NCI-H1436 treated with DMSO at 0.1 percent for 48 hours (cell line): Measurements from ENCODE around the gene FAR2.
"Not testable (repeated sequence)": the region's sequence is repeated elsewhere in the genome, so short reads cannot be mapped to it uniquely, and the experiment has no call there.

Experiments used
- DNase-seq: peaks from one replicate; lab custom pipeline; 2025; lab: John Stamatoyannopoulos, UW

Gene FAR2

DNA sequence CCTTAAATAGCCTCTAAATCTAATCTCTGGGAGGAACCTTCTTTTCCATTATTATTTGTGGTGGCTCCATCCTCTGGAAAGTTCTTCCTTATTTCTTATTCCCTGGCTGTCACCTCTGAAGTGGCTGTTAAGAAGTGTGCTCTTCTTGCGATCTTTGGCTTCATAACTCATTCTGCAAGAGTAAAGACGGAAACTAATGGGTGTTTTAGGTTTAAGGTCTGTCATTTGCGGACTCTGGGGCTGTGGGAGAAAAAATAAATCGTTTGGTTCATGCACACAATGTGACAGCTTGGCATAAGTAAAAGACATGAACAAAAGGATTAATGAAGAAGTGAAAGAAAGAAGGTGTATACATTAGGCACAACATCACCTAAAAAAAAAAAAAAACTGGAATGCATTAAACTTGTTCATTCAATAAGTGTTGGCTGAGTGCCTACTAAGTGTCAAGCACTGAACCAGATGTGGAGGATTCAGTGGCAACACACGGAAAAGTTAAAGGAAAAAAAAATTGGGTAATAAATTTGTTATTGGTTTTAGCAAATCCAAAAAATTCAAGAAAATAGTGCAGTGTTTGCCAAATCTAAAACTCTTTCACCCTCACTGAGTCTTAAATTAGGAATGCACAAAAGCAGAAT, 132.4 kb downstream of the FAR2 start:
- DNase-seq: no peak

DNA sequence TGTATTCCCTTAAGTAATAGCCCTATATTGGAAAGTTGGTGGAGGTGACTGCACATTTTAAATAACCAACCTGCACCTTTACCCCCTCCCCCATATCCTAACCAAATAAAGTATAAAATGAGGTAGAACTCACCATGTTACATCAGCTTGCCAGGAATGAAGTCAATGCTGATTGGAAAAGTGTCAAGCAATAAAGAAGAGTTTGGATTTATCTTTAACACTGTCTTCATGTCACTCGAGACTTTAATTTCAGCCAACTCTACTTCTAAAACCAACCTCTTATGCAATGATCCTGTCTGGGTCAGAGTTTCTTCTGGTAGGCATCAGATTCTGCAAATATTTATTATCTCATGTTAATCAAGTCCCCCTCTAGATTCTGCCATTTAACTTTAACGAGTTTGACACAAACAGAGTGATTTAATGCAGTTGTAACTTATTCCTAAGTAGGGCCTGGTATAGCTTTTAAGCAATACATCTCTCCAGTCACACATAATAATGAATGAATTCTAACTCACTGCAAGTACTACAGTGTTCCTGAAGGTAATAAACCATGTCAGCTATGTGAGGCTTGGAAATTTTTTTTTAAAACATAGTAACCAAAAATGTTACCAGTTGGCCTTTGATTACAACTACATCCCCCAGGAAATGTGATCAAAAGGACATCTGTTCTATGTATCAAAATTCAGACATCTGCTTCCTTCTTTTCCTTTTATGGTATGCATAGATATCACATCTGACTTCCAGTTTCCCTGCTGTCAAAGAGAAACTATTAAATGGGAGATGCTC, 133.1 kb downstream of the FAR2 start:
- DNase-seq: no peak

DNA sequence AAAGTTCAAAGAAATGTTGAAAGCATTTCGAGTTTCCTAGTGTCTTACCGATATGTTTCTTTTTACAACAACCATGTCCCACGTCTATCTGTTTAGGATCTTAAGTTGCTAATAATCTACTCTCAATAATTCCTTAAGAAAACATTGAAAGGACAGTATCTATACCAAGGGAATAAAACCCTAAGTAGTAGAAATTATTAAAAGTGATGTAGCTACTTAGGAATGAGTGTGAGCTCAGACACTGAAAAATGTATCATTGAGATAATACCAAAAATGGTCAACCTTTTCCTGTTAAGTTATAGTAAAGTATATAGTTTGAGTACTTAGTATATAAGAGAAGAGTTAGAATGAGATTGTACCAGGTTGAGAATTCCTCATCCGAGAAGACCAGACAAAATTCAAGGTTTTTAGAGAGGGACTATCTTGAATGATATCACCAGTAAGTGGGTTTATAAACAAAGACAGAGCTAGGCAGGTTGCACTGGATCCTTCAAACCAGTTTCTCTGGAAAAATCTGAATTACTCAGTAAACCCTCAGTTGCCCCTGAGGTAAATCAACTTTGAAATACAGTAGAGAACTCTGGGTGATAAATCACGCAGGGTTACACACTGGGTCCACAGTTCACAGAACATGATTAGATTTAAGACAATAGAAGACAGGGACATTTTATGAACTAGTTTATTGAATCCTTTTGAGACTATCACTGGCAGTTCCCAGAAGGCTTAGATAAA, 135.1 kb downstream of the FAR2 start:
- no peak for DNase-seq

DNA sequence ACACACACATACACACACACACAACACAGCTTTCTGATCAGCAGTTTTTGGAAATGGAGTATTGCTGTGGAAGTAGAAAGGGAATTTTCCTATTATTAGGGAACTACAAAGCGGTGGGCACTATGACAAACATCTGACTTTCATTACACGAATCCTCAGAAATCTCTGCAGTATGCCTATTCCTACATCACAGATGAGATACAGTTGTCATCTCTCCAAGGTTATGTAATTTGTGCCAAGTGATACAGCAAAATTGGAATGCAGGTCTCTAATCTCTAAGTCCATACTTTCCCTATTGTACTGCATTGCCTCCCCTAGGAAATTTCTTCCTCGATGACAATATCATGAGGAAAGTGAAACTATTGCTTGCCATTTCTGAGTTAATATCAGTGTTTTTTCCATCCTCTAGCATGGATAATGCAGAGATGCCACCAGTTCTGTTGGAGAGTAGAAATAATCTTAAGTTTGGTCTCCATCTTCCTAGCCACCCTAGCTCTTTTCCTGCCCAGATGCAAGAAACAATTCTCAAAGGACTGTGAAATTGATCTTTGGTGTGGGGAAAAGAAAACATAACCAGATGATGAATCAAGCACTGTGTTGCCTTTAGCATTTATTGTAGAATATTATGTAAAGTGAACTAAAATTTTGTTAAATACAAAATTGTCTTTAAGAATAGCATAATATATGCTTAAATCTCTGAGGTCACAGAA, 137.2 kb downstream of the FAR2 start:
- DNase-seq: no peak

DNA sequence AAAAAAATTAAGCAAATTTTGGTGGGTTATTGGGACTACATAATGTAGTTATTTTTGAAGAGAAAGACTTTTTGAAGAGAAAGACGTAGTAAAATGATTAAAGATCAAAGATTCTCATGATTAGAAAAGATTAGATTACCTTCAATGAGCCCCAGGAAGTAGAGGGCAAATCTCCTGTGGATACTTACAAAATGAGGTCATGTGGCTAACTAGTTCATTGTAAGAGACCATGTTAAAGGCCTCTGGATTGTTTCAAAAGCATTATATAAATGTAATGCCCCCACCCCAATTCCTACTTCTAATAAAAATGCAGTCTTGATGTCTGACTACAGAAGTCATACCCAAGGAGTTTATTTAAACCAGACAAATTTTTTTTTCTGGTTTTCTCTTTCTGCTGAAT, 138.5 kb downstream of the FAR2 start:
- no peak for DNase-seq

DNA sequence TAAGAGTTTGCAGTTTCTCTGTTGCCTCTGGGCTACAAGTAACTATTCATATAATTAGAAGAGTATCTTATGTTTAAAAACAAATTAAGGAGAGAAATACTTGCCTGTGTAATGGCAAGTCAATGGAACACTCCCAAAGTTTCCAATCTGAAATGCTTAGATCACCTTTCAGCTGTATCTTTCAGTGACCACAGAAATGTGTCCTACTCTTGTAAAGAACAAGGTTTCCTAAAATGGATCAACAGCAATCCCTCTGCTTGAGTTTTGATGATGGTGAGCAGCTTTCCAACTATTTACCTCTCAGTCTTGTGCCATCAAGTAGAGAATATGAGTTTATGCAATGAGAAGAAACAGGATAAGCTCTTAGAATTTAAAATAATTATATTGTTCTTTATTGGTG, 139.0 kb downstream of the FAR2 start:
- no peak for DNase-seq

DNA sequence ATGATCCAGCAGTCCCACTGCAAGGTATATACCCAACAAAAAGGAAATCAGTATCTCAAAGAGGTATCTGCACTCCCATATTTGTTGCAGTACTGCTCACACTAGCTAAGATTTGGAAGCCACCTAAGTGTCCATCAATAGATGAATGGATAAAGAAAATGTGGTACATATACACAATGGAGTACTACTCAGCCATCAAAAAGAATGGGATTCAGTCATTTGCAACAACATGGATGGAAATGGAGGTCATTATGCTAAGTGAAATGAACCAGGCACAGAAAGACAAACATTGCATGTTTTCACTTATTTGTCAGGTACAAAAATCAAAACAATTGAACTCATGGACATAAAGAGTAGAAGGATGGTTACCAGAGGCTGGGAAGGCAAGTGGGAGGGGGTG, 141.4 kb downstream of the FAR2 start:
- not testable (repeated sequence) for DNase-seq

DNA sequence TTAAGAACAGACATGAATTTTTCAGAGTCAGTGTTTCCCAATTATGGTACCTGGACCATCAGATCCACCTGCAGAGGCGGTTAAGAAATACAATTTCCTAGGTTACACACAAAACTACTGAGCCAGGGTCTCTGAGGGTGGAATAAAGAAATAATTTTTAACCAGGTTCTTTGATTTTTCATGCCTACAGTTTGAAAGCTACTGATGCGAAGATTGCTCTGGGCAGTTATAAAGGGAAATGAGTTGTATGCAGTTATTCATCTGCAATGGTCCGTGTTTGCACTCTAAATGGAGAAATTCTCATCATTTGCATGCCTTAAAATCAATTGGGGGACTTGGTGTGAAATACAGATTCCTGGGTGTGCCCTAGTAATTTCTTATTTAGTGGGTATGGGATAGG, 142.1 kb downstream of the FAR2 start:
- DNase-seq: no peak

DNA sequence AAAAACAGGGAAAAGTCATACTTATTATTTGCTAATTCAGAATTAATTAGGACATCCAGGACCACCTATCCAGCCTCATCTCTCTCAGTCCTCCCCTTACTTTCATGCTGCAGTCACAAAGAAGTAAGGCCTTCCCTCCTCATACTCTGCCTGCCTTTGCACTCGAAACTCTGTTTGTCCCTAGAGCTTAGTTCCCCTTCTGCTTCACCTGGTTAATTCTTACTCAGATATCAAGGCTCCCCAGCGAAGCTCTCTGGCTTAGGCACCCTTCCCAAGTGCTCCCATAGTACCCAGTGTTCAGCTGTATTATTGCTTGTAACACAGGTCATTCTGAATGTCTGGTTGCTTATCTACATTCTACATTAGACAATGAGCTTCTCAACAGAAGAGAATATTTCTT, 150.6 kb downstream of the FAR2 start:
- DNase-seq: no peak

DNA sequence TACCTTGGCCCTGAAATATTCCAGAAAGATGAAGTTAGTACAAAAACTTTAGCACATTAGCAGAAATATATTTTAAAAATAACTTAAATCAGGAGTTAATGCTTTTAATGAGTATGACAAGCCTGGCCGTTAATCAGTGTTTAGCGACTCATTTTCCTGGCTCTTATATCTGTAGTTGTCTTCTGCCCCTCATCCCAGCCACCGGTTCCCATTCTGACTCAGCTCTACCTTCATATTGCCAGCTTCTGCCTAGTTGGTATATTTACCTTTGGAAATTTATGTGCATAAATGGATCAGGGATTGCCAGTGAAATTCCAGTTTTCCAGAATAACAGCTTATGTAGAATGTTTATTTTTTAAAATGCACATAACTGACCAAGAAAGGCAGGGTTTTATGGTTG, 152.0 kb downstream of the FAR2 start:
- DNase-seq: no peak

DNA sequence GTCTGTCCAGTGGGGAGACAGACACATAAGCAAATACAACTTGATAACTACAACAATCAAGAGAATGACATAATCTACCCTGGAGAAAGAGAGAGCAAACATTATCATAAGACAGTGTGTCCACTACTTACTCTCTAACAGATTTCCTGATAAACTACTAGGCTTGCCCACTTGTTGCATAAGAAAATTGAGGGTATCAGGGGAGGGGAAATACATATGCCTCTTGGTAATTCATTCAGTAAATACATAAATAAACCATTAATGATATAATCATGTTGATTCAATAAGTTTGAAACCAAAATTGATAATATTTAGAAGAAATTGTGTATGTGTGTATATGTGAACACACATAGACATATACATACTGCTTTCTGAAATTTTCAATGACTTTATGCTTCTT, 155.3 kb downstream of the FAR2 start:
- no peak for DNase-seq

DNA sequence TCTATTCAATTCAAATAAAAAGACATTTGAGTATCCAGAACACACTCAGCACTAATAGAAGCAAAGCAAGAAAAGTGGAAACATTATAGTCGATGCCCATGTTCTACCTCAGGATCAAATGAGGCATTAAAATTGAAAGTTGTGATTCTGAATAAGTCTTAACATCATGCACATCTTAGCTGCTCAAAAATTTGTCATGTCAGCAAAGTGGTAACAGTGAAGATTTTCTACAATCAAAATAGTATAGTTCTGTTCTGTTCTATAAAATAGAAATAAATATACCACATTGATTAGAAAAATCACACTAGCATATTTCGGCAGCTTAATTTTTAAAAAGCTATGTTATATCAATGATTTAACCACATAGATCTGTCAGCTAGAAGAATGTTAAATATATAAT, 157.2 kb downstream of the FAR2 start:
- no peak for DNase-seq

DNA sequence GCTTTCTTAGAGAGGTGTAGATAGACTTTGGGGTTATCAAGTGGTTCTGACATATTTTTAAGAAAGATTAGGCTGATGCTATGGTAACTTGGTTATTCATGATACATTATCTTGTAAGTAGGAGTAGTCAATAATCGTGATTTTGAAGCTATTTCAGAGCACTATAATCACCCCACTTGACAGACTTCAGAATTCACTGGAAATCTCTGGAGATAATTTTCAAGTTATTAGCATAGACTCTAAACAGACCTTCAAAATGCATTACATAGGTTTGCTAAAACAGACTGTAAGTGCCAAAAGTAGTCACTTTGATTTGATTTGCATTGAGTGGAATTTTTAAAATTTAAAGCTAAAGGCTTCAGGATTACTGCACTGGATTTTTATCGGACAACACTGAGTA, 157.6 kb downstream of the FAR2 start:
- no peak for DNase-seq

DNA sequence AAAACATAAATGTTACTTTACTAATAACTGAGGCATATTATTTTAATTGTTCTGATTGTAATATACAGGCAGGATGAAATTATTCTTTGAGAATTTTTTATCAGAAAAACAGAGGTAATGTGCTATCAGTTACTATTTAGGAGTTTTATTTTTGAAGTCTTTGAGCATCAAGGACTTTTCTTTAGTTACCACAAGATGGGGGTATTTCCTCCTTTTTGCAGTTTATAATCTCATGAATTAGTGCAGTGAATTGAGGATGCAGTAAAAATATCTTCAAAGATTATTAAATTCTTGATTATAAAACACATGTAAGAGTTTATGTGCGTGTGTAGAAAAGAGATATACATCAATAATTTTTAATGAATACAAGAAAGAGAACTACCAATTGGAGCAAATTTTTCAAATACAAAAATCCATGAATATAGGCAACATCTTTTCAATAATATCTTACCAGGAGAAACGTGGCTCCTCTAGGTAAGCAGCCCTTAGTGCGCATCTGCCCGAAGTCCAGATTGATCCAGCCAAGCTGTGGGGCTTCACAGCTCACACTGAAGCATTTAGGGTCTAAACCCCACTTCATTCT, 160.3 kb downstream of the FAR2 start:
- DNase-seq: no peak

DNA sequence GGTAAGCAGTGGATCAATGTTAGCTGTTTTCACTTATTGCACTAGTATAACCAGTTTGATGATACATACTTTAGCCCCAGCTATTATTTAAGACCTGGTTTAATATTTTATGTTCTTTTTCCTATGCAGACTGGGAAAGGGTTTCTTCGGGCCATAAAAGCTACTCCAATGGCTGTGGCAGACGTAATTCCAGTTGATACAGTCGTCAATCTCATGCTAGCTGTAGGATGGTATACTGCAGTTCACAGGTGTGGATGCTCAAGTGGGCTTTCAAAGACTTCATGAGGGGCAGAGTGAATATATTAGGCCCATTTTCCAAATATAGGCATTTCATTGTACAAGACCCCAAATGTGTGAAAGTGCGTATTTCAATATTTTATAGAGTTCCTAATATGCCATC, 161.8 kb downstream of the FAR2 start:
- no peak for DNase-seq

DNA sequence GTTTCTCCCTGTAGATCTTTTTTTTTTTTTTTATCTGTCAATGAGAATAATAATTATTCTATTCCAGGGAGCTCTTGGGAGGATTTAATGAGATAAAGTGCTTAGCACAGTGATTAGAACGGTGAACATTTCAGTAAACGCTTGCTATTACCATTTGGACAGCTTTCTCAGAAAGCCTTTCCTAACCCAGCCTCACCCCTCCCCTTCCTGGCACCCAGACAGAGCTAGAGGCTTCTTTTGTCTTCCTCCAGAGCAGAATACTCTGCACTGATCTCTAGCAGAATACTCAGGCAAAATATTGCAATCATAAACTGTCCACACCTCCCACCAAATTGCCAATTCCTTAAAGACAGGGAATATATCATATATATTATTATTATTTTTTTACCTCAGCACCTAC, 165.3 kb downstream of the FAR2 start:
- no peak for DNase-seq

DNA sequence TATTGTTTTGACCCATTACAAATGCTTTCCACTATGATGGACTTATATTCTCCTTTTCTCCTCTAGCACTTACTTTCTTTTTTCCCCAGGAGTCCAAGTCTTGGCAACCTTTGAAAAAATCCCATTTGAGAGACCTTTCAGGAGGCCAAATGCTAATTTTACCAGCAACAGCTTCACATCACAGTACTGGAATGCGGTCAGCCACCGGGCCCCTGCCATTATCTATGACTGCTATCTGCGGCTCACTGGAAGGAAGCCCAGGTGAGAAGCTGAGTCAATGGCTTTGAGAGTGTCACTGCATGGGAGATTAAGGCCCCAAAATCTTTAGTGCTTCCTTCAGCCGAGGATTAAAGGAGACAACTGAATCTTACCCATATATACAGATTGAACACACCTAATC, 167.7 kb downstream of the FAR2 start:
- no peak for DNase-seq

DNA sequence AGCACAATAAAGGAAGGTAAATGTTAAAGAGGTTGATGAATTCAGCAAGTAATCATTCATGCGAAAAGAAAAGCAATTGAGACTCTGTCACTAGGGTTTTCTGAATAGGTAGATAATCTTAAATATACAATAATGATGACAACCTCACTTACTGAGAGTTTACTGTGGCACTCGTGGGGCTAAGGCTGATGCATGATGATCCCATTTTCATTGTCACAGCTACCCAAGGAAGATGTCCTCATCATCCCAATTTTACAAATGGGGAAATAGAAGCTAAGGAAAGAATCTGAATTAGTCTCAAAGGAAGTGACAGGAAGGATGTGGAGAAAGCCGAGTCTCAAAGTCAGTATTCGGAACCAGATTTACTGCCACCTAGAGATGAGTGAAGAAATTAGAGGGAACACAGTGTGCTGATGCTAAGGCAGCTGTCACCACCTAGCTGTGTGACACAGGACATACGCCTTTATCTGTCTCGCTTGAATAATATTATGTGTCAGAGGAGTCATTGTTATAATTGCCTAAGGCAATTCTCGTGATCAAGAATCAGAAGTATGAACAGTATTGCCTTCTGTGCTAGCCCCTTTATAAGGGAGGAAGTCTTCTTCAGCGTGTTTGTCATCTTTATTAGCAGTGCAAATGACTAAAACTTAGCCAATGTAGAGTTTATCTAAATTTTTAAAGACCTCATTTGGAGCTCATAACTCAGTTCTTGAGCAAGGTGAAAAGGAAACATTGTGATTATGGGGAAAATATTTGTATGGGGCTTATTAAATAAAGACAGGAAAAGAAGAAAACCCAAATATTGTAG, 168.7 kb downstream of the FAR2 start:
- DNase-seq: no peak

DNA sequence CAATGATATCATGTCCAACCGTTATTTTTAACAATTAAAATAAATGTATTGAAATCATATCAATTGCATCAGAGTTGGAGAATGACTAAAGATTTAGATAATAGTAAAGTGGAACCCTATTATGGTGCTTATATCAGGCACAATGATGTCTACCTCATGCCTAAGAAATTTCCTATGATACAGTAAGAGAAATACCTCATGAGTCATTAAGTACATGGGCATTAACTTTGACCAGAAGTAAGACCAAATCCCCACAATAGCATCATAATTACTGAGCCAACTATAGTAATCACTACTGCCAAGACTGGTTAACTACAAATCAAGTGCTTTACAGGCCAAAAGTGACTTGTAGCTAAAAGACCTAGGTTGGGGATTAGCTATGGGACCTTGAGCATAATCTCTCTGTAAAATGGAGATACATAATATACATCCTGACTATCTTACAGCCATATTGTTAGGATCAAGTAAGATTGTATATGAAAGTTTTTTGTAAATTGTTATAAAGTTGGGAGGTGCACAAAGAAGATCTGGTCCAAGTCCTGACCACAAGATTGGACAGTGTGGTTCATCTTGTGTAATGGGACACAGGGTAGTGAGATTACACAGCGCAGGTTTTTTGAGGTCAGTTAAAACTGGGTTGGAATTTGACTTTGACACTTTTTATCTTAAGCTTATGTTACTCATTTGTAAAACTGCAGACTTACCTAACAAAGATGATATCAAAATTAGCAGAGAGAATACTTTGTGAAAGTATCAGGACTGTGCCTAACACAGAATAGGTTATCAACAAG, 171.4 kb downstream of the FAR2 start:
- DNase-seq: no peak

DNA sequence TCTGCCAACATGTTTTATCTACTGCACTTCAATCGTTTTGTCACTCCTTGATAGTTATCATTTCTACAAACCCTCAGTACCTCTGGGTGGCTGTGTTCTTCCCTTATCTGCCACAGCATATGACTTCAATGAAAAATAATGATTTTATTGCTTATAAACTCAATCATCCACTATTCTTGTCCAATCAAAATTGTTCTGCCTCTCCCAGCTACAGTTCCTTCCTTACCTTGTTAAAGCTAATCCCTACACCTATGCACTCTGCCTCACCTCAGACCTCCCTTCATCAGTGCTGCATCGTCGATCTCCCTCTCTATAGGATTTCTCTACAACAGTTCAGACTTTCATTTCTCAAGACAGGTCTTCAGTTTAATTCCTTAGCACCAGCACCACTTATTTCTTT, 173.1 kb downstream of the FAR2 start:
- DNase-seq: no peak

DNA sequence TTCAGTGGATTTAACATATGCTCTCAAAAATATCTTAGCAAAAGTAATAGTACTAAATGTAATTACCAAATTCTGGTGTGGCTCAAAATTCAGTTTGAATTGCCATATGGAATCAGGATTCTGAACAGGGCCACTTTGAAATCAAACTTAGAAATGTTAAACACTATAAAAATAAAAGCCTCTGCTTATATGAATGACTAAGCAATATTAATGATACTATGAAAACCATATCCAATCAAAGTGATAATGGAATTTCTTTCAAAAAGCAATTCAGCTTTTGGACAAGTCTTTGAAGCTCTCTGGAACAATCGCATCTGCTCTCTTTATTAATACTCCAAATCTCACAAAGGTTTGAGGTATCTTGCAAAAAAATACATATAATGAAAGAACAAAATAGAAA, 180.3 kb downstream of the FAR2 start:
- DNase-seq: no peak
